Measurements from ENCODE around the gene EIF2S1.

GRCh38 chr14:67413806-67414769 is 54.0 kb downstream of the EIF2S1 start:
- no peak for TF ChIP-seq CTCF (IDR thresholded peaks at IDR 0.05; ENCODE audit: poor library complexity, severe bottlenecking)
- TF ChIP-seq MXI1 (conservative IDR thresholded peaks at IDR 0.05; ENCODE audit: poor library complexity, severe bottlenecking): no peak
- no peak for TF ChIP-seq TAF1 (IDR thresholded peaks at IDR 0.05; ENCODE audit: low read depth)
- no peak for TF ChIP-seq RAD21 (conservative IDR thresholded peaks at IDR 0.05)
- no peak for TF ChIP-seq SMC3 (conservative IDR thresholded peaks at IDR 0.05; ENCODE audit: poor library complexity)
- TF ChIP-seq EZH2 (IDR thresholded peaks at IDR 0.05; ENCODE audit: borderline replicate concordance, insufficient read depth, low read length, poor library complexity, severe bottlenecking): no peak
